HCT116 (cell line): ENCODE data around the gene CTXND1. TPM values are rescaled to one million over a fixed set of nuclear protein-coding genes. Genes with fewer than 3 reads are reported as not detected.

ENCODE experiments used
- ATAC-seq: fragments of 200-7000 bp; cut with Tn5 transposase; 2 replicates; pipeline ENCODE4 v1.9.1; 2020; ENCODE audit warnings: mild to moderate bottlenecking, moderate library complexity
- BruUV-seq: library from RNA; stranded (reverse); fragments of 400-500 nt; replicated peaks from 2 replicates; lab custom pipeline; 2021; lab: Mats Ljungman, UMichigan
- CTCF ChIA-PET: fragments of 300-600 bp; sonication (Branson Sonifier 250); formaldehyde crosslinking; loops from one replicate; lab custom pipeline; 2021; ENCODE audit warnings: antibody characterized with exemption; lab: Charles Lee
- POLR2A ChIA-PET: fragments of 300-600, 350-600 bp; sonication (Branson Sonifier 250); formaldehyde crosslinking; loops from one replicate; lab custom pipeline; 2021; ENCODE audit warnings: antibody characterized with exemption; lab: Charles Lee
- RAD21 ChIA-PET, 2 experiments: fragments of 300-600 bp; sonication (Branson Sonifier 250); formaldehyde crosslinking; loops; one replicate each; lab custom pipeline; 2023; ENCODE audit warnings: low total read pairs in 2 of 2; ENCODE audit not compliant: uncharacterized antibody in 2 of 2, unreplicated experiment in 2 of 2, low non-redundant PET in 1 of 2; lab: Charles Lee
- DNase-seq: peaks from one replicate; pipeline ENCODE4 v3.0.0-alpha.2; 2010; ENCODE audit warnings: low read depth, low spot score
- H2AFZ ChIP-seq: fragments of 200-600 bp; shearing (Covaris generic), sonication (generic); 2 replicates; pipeline ENCODE4 v1.6.1; 2017; ENCODE audit warnings: low read depth, mixed run types, mixed read lengths, antibody characterized with exemption, low read length; ENCODE audit not compliant: poor library complexity, severe bottlenecking
- H3K27ac ChIP-seq: 2 replicates; pipeline ENCODE4 v1.5.1; 2012; ENCODE audit warnings: low read depth, low read length
- H3K27me3 ChIP-seq: fragments of 200-600 bp; sonication (generic); 2 replicates; pipeline ENCODE4 v1.6.1; 2016; ENCODE audit warnings: mixed run types, low read length, mixed read lengths; ENCODE audit not compliant: insufficient read depth
- H3K36me3 ChIP-seq, 2 experiments: fragments of 200-500 bp in 1 of 2; fragments of 200-600 bp in 1 of 2; sonication (Bioruptor generic) in 1 of 2; sonication (generic) in 1 of 2; 2 replicates each; pipeline versions ENCODE4 v1.5.1 to v1.6.1; 2014 to 2016; ENCODE audit warnings: low read length in 2 of 2, inconsistent platforms in 1 of 2, mixed read lengths in 1 of 2, mixed run types in 1 of 2; ENCODE audit not compliant: insufficient read depth in 2 of 2, control insufficient read depth in 1 of 2
- H3K4me1 ChIP-seq, 2 experiments: fragments of 200-600 bp in 1 of 2; sonication (generic) in 1 of 2; 2 replicates each; pipeline versions ENCODE4 v1.5.1 to v1.6.1; 2012 to 2017; ENCODE audit warnings: low read length in 2 of 2, inconsistent platforms in 1 of 2, mild to moderate bottlenecking in 1 of 2, mixed read lengths in 1 of 2, mixed run types in 1 of 2, moderate library complexity in 1 of 2; ENCODE audit not compliant: insufficient read depth in 2 of 2, control insufficient read depth in 1 of 2
- H3K4me2 ChIP-seq: fragments of 200-600 bp; sonication (generic); 2 replicates; pipeline ENCODE4 v1.6.1; 2017; ENCODE audit warnings: mixed run types, low read length, mixed read lengths
- H3K4me3 ChIP-seq, 2 experiments: fragments of 200-600 bp in 1 of 2; sonication (generic) in 1 of 2; replicated peaks in 1 of 2; 2 replicates each; pipeline ENCODE4 v1.5.1; 2011 to 2016; ENCODE audit warnings: low read length in 2 of 2, control low read depth in 1 of 2, low read depth in 1 of 2, mild to moderate bottlenecking in 1 of 2, mixed read lengths in 1 of 2, mixed run types in 1 of 2
- H3K79me2 ChIP-seq: fragments of 200-600 bp; sonication (generic); 2 replicates; pipeline ENCODE4 v1.6.1; 2017; ENCODE audit warnings: mild to moderate bottlenecking, mixed run types, low read length, moderate library complexity, mixed read lengths; ENCODE audit not compliant: insufficient read depth
- H3K9ac ChIP-seq: fragments of 200-600 bp; sonication (generic); 2 replicates; pipeline ENCODE4 v1.6.1; 2016; ENCODE audit warnings: low read length, mixed read lengths
- H3K9me2 ChIP-seq: fragments of 200-600 bp; sonication (generic), shearing (Covaris generic); 2 replicates; pipeline ENCODE4 v1.6.1; 2017; ENCODE audit warnings: mixed run types, mild to moderate bottlenecking, moderate library complexity; ENCODE audit not compliant: insufficient read depth
- H3K9me3 ChIP-seq, 2 experiments: fragments of 200-500 bp in 1 of 2; fragments of 200-600 bp in 1 of 2; sonication (Bioruptor generic) in 1 of 2; sonication (generic) in 1 of 2; 2 replicates each; pipeline ENCODE4 v1.6.1; 2014 to 2017; ENCODE audit warnings: low read length in 2 of 2, mixed read lengths in 2 of 2, inconsistent platforms in 1 of 2, low read depth in 1 of 2, mild to moderate bottlenecking in 1 of 2, mixed run types in 1 of 2, moderate library complexity in 1 of 2; ENCODE audit not compliant: control insufficient read depth in 1 of 2, insufficient read depth in 1 of 2
- H4K20me1 ChIP-seq: fragments of 200-600 bp; sonication (generic), shearing (Covaris generic); 2 replicates; pipeline ENCODE4 v1.6.1; 2017; ENCODE audit warnings: mixed run types, mild to moderate bottlenecking, moderate library complexity; ENCODE audit not compliant: insufficient read depth
- CBX3 ChIP-seq: IDR thresholded peaks from 2 replicates; pipeline ENCODE4 v1.6.1; 2012; ENCODE audit warnings: low read depth
- FOSL1 ChIP-seq: IDR thresholded peaks from 2 replicates; pipeline ENCODE4 v1.6.1; 2012; ENCODE audit warnings: low read depth
- POLR2A ChIP-seq: IDR thresholded peaks from 2 replicates; pipeline ENCODE4 v1.7.0; 2011; ENCODE audit warnings: borderline replicate concordance; ENCODE audit not compliant: insufficient read depth, insufficient read length; ENCODE audit errors: extremely low read depth
- RAD21 ChIP-seq: IDR thresholded peaks from 2 replicates; pipeline ENCODE4 v1.6.1; 2012; ENCODE audit warnings: low read depth, mild to moderate bottlenecking
- SP1 ChIP-seq: IDR thresholded peaks from 2 replicates; pipeline ENCODE4 v1.6.1; 2012; ENCODE audit warnings: low read depth
- TCF7L2 ChIP-seq: IDR thresholded peaks from 2 replicates; pipeline ENCODE4 v1.7.0; 2011; ENCODE audit warnings: borderline replicate concordance, inconsistent platforms; ENCODE audit not compliant: insufficient read depth, insufficient read length; ENCODE audit errors: extremely low read depth
- ZFX ChIP-seq: fragments of 450-650 bp; IDR thresholded peaks from 2 replicates; pipeline ENCODE4 v1.6.1; 2017
- ZNF274 ChIP-seq: fragments of 200-500 bp; sonication (Bioruptor generic); IDR thresholded peaks from 2 replicates; pipeline ENCODE4 v1.6.1; 2014; ENCODE audit warnings: mild to moderate bottlenecking, low read depth, low read length, inconsistent platforms
- intact Hi-C: fragments of 100-400 bp; cut with micrococcal nuclease; formaldehyde crosslinking; loops from 2 replicates; pipeline ENCODE4 v1.10.0; 2022
- total RNA-seq: library from RNA; stranded (reverse); gene quantifications from one replicate; pipeline ENCODE4 v1.2.1, GENCODE V29; 2021; ENCODE audit not compliant: unreplicated experiment
- TF ChIP-seq, protein P1 (sequence below): IDR thresholded peaks from 2 replicates; pipeline ENCODE4 v1.6.1; 2012

CTXND1 gene
- total RNA-seq, 1 experiment from 2014 or later, result not detected

DNA sequence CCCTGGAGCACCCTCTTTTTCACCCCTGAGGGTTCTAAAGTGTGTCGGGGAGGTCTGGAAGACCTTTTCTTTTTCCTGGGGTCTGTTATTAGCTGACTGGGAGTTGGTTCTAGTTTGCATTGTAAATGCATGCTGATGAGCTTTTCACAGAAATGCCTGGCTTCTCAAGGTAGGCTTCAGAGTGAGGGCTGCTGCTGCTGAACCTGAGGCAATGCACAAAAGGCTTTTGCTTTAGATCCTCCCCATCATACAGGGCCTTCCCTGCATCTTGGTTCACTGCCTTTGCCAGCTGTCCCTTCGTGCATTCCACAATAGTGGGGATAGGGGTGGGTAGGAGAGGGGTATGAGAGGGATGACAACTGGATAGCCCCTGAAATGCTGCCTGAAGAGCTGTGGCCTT is 52.6 kb downstream of the CTXND1 start:
- Histone ChIP-seq H3K27ac (no peak overlapping the region), H3K4me2 (no peak overlapping the region), H3K4me1 (peaks cover 0 to 12% of the 10 kb centered on the region in 2 experiments; a peak in 1 of 4 replicates), H3K4me3 (no peak overlapping the region), H3K9me2 (no peaks in the 10 kb centered on the region), H3K27me3 (no peaks in the 10 kb centered on the region), H2AFZ (no peak overlapping the region), H3K9ac (no peak overlapping the region), H4K20me1 (no peaks in the 10 kb centered on the region), H3K79me2 (no peaks in the 10 kb centered on the region), H3K9me3 (no peaks in the 10 kb centered on the region), H3K36me3 (no peaks in the 10 kb centered on the region)
- ChIA-PET POLR2A (no interaction called here), RAD21 (no interaction called here), CTCF (no interaction called here)
- no peak for DNase-seq
- no peak for ATAC-seq
- intact Hi-C loops, result no loop called here
- no TSS peak for BruUV-seq
- no peak for TF ChIP-seq CBX3
- TF ChIP-seq, protein P1, sequence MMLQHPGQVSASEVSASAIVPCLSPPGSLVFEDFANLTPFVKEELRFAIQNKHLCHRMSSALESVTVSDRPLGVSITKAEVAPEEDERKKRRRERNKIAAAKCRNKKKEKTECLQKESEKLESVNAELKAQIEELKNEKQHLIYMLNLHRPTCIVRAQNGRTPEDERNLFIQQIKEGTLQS, result no peak
- no peak for TF ChIP-seq POLR2A
- TF ChIP-seq SP1, result no peak
- TF ChIP-seq FOSL1, result no peak
- no peak for TF ChIP-seq TCF7L2

DNA sequence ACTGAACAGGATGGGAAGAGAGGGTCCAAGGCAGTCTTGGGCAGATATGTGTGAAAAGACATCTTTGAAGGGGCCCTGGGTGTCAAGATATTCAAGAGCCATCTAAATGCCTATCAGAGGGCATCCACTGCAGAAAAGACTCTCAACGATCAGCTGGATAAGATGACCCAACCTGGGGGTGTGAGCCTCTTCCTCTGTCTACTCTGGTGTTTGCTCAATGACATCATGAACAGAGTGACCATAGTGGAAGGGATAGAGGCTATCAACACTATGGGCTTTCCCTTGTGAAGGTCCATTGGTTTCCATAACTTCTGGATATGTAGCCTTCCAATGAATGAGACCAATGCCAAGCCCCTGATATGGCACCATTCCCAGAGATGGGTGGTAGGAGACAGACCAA is 57.1 kb downstream of the CTXND1 start:
- no peaks in the 10 kb centered on the region for H3K36me3 ChIP-seq
- no peak overlapping the region for H3K4me3 ChIP-seq
- no peaks in the 10 kb centered on the region for H3K27me3 ChIP-seq
- H3K4me2 ChIP-seq, result no peak overlapping the region
- ChIA-PET RAD21 (no interaction called here), POLR2A (no interaction called here), CTCF (no interaction called here)
- no peak overlapping the region for H3K9ac ChIP-seq
- no peak for ATAC-seq
- DNase-seq, result no peak
- H3K79me2 ChIP-seq, result no peaks in the 10 kb centered on the region
- H3K9me2 ChIP-seq, result no peaks in the 10 kb centered on the region
- no peaks in the 10 kb centered on the region for H3K9me3 ChIP-seq
- no TSS peak for BruUV-seq
- H4K20me1 ChIP-seq, result no peaks in the 10 kb centered on the region
- no peak overlapping the region for H2AFZ ChIP-seq
- intact Hi-C loops, result no loop called here
- no peaks in the 10 kb centered on the region for H3K4me1 ChIP-seq
- TF ChIP-seq CBX3 (no peak), ZFX (no peak), RAD21 (no peak), SP1 (no peak), ZNF274 (no peak)
- no peak overlapping the region for H3K27ac ChIP-seq
